Liver (tissue), 9 donors: ENCODE measurements around the gene RGS4. TPM values are rescaled to one million over a fixed set of nuclear protein-coding genes. Genes with fewer than 3 reads are reported as not detected.
"Not testable (repeated sequence)": the region's sequence is repeated elsewhere in the genome, so short reads cannot be mapped to it uniquely, and the experiment has no call there.

Experiments
- DNase-seq: peaks from one replicate; pipeline ENCODE4 v3.0.0-alpha.2; 2017; ENCODE audit warnings: low spot score
- H3K27ac ChIP-seq, 2 donors: one replicate each; pipeline ENCODE4 v1.7.0; 2013; ENCODE audit warnings: inconsistent platforms in 2 of 2, low read length in 2 of 2, control low read depth in 1 of 2, low read depth in 1 of 2, mild to moderate bottlenecking in 1 of 2
- H3K27me3 ChIP-seq, 4 donors: one replicate each; pipeline versions ENCODE4 v1.6.1 to v1.7.0; 2013; ENCODE audit warnings: low read length in 3 of 4, inconsistent platforms in 1 of 4, mild to moderate bottlenecking in 1 of 4, moderate library complexity in 1 of 4; ENCODE audit not compliant: control insufficient read depth in 4 of 4, insufficient read depth in 4 of 4
- H3K36me3 ChIP-seq, 4 donors: one replicate each; pipeline versions ENCODE4 v1.6.1 to v1.7.0; 2013; ENCODE audit warnings: low read length in 3 of 4, mild to moderate bottlenecking in 3 of 4, low read depth in 1 of 4, moderate library complexity in 1 of 4; ENCODE audit not compliant: control insufficient read depth in 4 of 4, insufficient read depth in 3 of 4
- H3K4me1 ChIP-seq, 4 donors: one replicate each; pipeline versions ENCODE4 v1.6.1 to v1.7.0; 2013; ENCODE audit warnings: low read length in 3 of 4, mild to moderate bottlenecking in 3 of 4, moderate library complexity in 1 of 4; ENCODE audit not compliant: control insufficient read depth in 4 of 4, insufficient read depth in 4 of 4
- H3K4me3 ChIP-seq, 3 donors: one replicate each; pipeline versions ENCODE4 v1.6.1 to v1.7.0; 2013; ENCODE audit warnings: low read length in 3 of 3, control low read depth in 1 of 3, low read depth in 1 of 3, mild to moderate bottlenecking in 1 of 3
- H3K9ac ChIP-seq, 2 donors: one replicate each; pipeline ENCODE4 v1.7.0; 2013; ENCODE audit warnings: low read length in 2 of 2, mild to moderate bottlenecking in 2 of 2, moderate library complexity in 2 of 2, control low read depth in 1 of 2, low read depth in 1 of 2
- H3K9me3 ChIP-seq, 4 donors: one replicate each; pipeline versions ENCODE4 v1.6.1 to v1.7.0; 2013; ENCODE audit warnings: low read length in 3 of 4; ENCODE audit not compliant: control insufficient read depth in 4 of 4
- FOXA1 ChIP-seq: IDR thresholded peaks from 2 replicates; pipeline ENCODE4 v1.6.1; 2016; ENCODE audit warnings: antibody characterized with exemption
- FOXA2 ChIP-seq: IDR thresholded peaks from 2 replicates; pipeline ENCODE4 v1.6.1; 2016; ENCODE audit warnings: antibody characterized with exemption
- HNF4A ChIP-seq, 2 donors: conservative IDR thresholded peaks; 2 replicates each; pipeline ENCODE4 v1.6.1; 2016; ENCODE audit warnings: antibody characterized with exemption in 2 of 2, mild to moderate bottlenecking in 2 of 2
- HNF4G ChIP-seq: IDR thresholded peaks from 2 replicates; pipeline ENCODE4 v1.6.1; 2016; ENCODE audit warnings: antibody characterized with exemption
- JUND ChIP-seq, 2 donors: IDR thresholded peaks; 2 replicates each; pipeline ENCODE4 v1.6.1; 2016; ENCODE audit warnings: antibody characterized with exemption in 2 of 2
- NR2F2 ChIP-seq: IDR thresholded peaks from 2 replicates; pipeline ENCODE4 v1.6.1; 2016; ENCODE audit warnings: antibody characterized with exemption
- RAD21 ChIP-seq, 2 donors: IDR thresholded peaks; 2 replicates each; pipeline ENCODE4 v1.6.1; 2016; ENCODE audit warnings: antibody characterized with exemption in 2 of 2, mild to moderate bottlenecking in 2 of 2
- RXRA ChIP-seq, 2 donors: IDR thresholded peaks; 2 replicates each; pipeline ENCODE4 v1.6.1; 2017 to 2018; ENCODE audit warnings: antibody characterized with exemption in 2 of 2, mild to moderate bottlenecking in 1 of 2
- SP1 ChIP-seq: IDR thresholded peaks from 2 replicates; pipeline ENCODE4 v1.6.1; 2018; ENCODE audit warnings: antibody characterized with exemption, mild to moderate bottlenecking
- TAF1 ChIP-seq: conservative IDR thresholded peaks from 2 replicates; pipeline ENCODE4 v1.6.1; 2016; ENCODE audit warnings: antibody characterized with exemption, mild to moderate bottlenecking
- YY1 ChIP-seq: IDR thresholded peaks from 2 replicates; pipeline ENCODE4 v1.6.1; 2016; ENCODE audit warnings: antibody characterized with exemption, mild to moderate bottlenecking
- WGBS: extraction: QIAGEN DNeasy Blood & Tissue Kit; methylation state at CpG from one replicate; pipeline ENCODE4 v1.1.7; 2013; 5-methylcytosine and 5-hydroxymethylcytosine counted together
- polyA plus RNA-seq, 2 donors: library from polyadenylated mRNA; stranded (reverse) in 1 of 2; unstranded in 1 of 2; fragments of 200-250 nt in 1 of 2; fragments of >200 nt in 1 of 2; fragmentation: Nextera tagmentation in 1 of 2; extraction: Ambion mirVana in 1 of 2; gene quantifications; one replicate each; pipeline versions ENCODE4 v1.2.1 to v1.2.3, GENCODE V29; 2013 to 2015
- total RNA-seq, 2 donors: library from RNA; depleted of rRNA; stranded (reverse); fragments of >200 nt; gene quantifications; one replicate each; pipeline ENCODE4 v1.2.3, GENCODE V29; 2014
- TF ChIP-seq, protein P1 (sequence below): IDR thresholded peaks from 2 replicates; pipeline ENCODE4 v1.6.1; 2016; ENCODE audit warnings: antibody characterized with exemption
- TF ChIP-seq, protein P2 (sequence below): IDR thresholded peaks from 2 replicates; pipeline ENCODE4 v1.6.1; 2016; ENCODE audit warnings: antibody characterized with exemption
- TF ChIP-seq, protein P3 (sequence below): IDR thresholded peaks from 2 replicates; pipeline ENCODE4 v1.6.1; 2016; ENCODE audit warnings: antibody characterized with exemption
- TF ChIP-seq, protein P4 (sequence below): IDR thresholded peaks from 2 replicates; pipeline ENCODE4 v1.6.1; 2016; ENCODE audit warnings: antibody characterized with exemption, mild to moderate bottlenecking
- donor health status: healthy.
- donor health status: healthy.
- donor health status: healthy.
- donor health status: healthy.
- donor health status: healthy.

The RGS4 gene
- total and polyA plus RNA-seq, 4 donors = 0.37 to 1.4 (median 0.75) TPM

DNA sequence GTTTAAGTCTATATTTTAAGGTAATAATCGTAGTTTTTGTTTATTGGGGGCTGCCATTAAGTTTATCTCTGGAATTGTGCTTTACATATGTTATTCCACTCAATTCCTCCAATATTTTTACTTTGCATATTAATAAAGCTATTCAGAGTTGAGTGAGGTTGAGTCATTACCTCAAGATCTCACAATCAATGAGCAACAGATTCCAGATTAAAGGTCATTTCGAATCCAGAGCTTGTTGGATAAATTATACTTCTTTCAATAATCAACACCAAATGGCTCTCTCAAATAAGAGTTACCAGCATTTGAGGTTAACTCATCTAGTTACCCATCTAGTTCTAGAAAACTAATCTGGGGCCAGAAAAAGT is 16.7 kb downstream of the RGS4 start:
- TF ChIP-seq HNF4G (no peak), SP1 (no peak), FOXA1 (no peak), JUND (IDR thresholded peaks at IDR 0.05) (no peak), TAF1 (no peak), RXRA (IDR thresholded peaks at IDR 0.05) (no peak), NR2F2 (no peak), HNF4A (conservative IDR thresholded peaks at IDR 0.05) (no peak)
- TF ChIP-seq, protein P1, sequence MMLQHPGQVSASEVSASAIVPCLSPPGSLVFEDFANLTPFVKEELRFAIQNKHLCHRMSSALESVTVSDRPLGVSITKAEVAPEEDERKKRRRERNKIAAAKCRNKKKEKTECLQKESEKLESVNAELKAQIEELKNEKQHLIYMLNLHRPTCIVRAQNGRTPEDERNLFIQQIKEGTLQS = no peak
- TF ChIP-seq, protein P2, sequence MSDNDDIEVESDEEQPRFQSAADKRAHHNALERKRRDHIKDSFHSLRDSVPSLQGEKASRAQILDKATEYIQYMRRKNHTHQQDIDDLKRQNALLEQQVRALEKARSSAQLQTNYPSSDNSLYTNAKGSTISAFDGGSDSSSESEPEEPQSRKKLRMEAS = no peak
- TF ChIP-seq, protein P3, sequence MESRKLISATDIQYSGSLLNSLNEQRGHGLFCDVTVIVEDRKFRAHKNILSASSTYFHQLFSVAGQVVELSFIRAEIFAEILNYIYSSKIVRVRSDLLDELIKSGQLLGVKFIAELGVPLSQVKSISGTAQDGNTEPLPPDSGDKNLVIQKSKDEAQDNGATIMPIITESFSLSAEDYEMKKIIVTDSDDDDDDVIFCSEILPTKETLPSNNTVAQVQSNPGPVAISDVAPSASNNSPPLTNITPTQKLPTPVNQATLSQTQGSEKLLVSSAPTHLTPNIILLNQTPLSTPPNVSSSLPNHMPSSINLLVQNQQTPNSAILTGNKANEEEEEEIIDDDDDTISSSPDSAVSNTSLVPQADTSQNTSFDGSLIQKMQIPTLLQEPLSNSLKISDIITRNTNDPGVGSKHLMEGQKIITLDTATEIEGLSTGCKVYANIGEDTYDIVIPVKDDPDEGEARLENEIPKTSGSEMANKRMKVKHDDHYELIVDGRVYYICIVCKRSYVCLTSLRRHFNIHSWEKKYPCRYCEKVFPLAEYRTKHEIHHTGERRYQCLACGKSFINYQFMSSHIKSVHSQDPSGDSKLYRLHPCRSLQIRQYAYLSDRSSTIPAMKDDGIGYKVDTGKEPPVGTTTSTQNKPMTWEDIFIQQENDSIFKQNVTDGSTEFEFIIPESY = no peak
- Histone ChIP-seq H3K4me1 (no peaks in the 10 kb centered on the region), H3K27me3 (no peaks in the 10 kb centered on the region), H3K36me3 (no peaks in the 10 kb centered on the region), H3K27ac (no peak overlapping the region), H3K4me3 (no peak overlapping the region), H3K9ac (no peak overlapping the region), H3K9me3 (no peaks in the 10 kb centered on the region)
- DNase-seq = no peak
- WGBS = 55% methylated on average over 2 of the region's 2 CpGs

DNA sequence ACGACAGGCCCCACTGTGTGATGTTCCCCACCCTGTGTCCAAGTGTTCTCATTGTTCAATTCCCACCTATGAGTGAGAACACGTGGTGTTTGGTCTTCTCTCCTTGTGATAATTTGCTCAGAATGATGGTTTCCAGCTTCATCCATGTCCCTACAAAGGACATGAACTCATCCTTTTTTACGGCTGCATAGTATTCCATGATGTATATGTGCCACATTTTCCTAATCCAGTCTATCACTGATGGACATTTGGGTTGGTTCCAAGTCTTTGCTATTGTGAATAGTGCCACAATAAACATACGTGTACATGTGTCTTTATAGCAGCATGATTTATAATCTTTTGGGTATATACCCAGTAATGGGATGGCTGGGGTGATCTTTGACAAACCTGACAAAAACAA is 20.0 kb downstream of the RGS4 start:
- not testable (repeated sequence) for H3K9me3 ChIP-seq, H3K4me3 ChIP-seq, H3K9ac ChIP-seq, DNase-seq, H3K27me3 ChIP-seq, H3K4me1 ChIP-seq, H3K36me3 ChIP-seq, H3K27ac ChIP-seq
- WGBS = 78% methylated on average over 4 of the region's 4 CpGs

DNA sequence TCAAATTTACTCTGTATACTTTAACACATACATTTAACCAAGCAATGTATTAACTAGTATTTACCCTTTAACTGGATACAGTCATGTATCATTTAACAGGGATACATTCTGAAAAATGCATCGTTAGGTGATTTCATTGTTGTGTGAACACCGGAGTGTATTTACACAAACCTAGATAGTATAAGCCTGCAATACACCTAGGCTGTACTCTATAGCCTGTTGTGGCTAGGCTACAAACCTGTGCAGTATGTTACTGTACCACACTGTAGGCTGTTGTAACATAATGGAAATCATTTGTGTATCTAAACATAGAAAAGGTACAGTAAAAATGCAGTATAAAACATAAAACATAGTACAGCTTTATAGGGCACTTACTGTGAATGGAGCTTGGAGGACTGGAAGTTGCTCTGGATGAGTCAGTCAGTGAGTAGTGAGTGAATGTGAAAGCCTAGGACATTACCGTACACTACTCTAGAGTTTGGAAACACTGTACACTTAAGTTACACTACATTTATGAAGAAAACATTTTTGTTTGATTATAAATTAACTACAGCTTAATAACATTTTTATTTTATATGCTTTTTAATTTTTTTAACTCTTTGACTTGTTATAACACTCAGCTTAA is 21.3 kb downstream of the RGS4 start:
- Histone ChIP-seq H3K9ac (no peak overlapping the region), H3K27me3 (peaks cover 0 to 3% (median 0%) of the 10 kb centered on the region in 4 donors), H3K27ac (no peak overlapping the region), H3K4me3 (no peak overlapping the region), H3K9me3 (no peaks in the 10 kb centered on the region), H3K36me3 (no peaks in the 10 kb centered on the region), H3K4me1 (no peaks in the 10 kb centered on the region)
- TF ChIP-seq, protein P1 = no peak
- TF ChIP-seq RAD21 (IDR thresholded peaks at IDR 0.05) (no peak), YY1 (no peak), HNF4G (no peak), FOXA2 (no peak), HNF4A (conservative IDR thresholded peaks at IDR 0.05) (no peak)
- TF ChIP-seq, protein P4, sequence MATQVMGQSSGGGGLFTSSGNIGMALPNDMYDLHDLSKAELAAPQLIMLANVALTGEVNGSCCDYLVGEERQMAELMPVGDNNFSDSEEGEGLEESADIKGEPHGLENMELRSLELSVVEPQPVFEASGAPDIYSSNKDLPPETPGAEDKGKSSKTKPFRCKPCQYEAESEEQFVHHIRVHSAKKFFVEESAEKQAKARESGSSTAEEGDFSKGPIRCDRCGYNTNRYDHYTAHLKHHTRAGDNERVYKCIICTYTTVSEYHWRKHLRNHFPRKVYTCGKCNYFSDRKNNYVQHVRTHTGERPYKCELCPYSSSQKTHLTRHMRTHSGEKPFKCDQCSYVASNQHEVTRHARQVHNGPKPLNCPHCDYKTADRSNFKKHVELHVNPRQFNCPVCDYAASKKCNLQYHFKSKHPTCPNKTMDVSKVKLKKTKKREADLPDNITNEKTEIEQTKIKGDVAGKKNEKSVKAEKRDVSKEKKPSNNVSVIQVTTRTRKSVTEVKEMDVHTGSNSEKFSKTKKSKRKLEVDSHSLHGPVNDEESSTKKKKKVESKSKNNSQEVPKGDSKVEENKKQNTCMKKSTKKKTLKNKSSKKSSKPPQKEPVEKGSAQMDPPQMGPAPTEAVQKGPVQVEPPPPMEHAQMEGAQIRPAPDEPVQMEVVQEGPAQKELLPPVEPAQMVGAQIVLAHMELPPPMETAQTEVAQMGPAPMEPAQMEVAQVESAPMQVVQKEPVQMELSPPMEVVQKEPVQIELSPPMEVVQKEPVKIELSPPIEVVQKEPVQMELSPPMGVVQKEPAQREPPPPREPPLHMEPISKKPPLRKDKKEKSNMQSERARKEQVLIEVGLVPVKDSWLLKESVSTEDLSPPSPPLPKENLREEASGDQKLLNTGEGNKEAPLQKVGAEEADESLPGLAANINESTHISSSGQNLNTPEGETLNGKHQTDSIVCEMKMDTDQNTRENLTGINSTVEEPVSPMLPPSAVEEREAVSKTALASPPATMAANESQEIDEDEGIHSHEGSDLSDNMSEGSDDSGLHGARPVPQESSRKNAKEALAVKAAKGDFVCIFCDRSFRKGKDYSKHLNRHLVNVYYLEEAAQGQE = no peak
- TF ChIP-seq, protein P3 = no peak
- TF ChIP-seq, protein P2 = no peak
- WGBS = 81% methylated on average over 3 of the region's 3 CpGs
- no peak for DNase-seq
